Measurements from ENCODE around the gene CTSC.

DNA sequence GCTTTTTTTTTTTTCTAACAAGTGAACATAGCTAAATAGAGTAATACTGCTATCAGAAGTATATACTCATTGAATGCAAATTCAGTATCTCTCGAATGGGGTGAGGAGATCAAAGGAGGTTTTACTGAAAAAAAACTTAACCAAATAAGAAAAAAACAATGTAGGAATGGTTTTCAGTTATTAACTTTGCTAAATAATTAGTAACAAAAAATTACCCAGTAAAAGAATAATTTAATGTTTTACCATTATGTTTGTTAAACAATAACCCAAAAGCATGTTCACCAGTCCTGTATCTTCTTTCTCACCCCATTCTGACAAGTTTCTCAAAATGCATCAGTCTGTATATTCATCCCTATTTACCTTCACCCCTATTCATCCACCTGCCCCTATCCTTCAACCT, 22.6 kb upstream of the CTSC start:
- TF ChIP-seq GATA3 (IDR thresholded peaks at IDR 0.05; ENCODE audit: low read depth, low read length) (no peak), GATA2 (IDR thresholded peaks at IDR 0.05; ENCODE audit: low read depth, low read length) (no peak)
